ENCODE results near the gene ZNF354C.

DNA sequence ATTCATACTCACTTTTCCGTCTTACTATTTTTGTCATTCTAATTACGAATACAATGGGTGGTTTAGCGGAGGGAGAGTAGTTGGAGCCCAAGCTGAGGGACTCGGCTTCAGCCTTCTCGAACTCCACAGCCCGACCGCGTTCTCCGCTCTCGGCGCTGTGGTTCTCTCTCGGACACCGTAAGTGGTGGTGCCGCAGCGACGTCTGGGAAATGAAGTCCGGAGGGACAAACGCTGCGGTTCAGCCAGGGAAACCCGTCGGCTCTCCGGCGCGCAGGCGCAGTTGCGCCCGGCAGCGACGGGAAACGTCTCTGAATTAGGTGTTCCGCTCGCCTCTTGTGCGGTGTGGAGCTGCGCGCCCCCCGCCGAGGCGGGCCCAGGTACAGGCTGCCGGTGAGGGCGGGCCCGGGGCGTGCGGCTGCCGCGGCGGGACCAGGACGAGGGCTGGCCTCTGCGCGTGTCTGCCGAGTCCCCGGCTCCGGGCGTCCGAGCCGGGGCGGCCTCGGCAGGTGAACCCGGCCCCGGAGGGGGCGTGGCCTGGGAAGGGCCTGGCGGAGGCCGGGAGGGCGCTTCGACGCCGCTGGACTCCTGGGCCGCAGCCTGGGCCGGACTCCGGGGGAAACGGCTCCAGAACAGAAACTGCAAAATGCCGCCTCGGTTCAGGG is 36.5 kb upstream of the ZNF354C start, which contains the start of gene ZNF879:
- TF ChIP-seq POLR2AphosphoS5 (IDR thresholded peaks at IDR 0.05; ENCODE audit: borderline replicate concordance, low read depth, low read length) (peak; percentile 29; the same call in 1 of the 2 replicates), EZH2 (IDR thresholded peaks at IDR 0.05) (no peak), FOXP2 (optimal IDR thresholded peaks at IDR 0.05; ENCODE audit: control extremely low read depth, extremely low read length, insufficient read depth) (peak; percentile 56)

Data from SK-N-MC (cell line).